ENCODE results near the gene CRX. TPM values are rescaled to one million over a fixed set of nuclear protein-coding genes. Genes with fewer than 3 reads are reported as not detected.

CRX gene
- total and polyA plus RNA-seq, 4 donors = 0.04 TPM; not detected in 3

DNA sequence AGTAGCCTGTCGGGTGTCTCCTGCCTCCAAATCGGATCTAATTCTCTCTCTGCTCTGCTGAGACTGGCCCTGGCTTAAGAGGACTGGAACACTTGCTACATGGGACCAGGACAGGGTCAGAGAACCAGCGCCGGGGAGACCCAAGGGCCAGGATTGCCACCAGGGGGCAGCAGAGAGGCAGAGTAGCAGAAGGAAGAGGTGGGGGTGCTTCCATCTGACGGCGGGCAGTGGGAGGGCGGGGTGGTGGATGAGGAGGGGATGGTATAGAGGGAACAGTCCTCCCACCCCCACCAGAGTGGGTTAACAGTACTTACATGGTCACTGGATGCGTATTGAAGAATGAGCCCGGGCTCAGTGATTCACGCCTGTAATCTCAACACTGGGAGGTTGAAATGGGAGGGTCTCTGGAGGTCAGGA is 31.3 kb upstream of the CRX start (continued):
- TF ChIP-seq, protein P1, sequence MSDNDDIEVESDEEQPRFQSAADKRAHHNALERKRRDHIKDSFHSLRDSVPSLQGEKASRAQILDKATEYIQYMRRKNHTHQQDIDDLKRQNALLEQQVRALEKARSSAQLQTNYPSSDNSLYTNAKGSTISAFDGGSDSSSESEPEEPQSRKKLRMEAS (IDR thresholded peaks at IDR 0.05) = no peak

DNA sequence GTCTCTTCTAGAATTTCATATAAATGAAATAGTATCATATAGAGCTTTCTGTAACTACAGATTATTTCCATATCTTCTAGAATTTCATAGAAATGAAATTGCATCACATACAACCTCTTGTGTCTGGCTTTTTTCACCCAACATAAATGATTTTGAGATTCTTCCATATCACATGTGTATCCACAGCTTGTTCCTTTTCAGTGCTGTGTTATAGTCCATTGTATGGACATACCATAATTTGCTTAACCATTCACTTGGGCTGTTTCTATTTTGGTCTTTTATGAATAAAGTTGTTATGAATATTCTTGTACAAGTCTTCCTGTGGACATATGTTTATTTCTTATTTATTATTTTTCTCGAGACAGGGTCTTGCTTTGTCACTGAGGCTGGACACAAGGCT is 29.1 kb upstream of the CRX start:
- Histone ChIP-seq H3K27ac (ENCODE audit: low read depth in 1 of 2, low read length in 2 of 2) (no peak overlapping the region), H3K36me3 (ENCODE audit: control insufficient read depth in 4 of 4, insufficient read depth in 3 of 4, low read depth in 1 of 4, low read length in 3 of 4) (peaks cover 0 to 1% (median 0%) of the 10 kb centered on the region in 4 donors), H3K9me3 (ENCODE audit: control insufficient read depth in 4 of 4, low read length in 3 of 4) (no peaks in the 10 kb centered on the region), H3K4me3 (ENCODE audit: low read depth in 1 of 3, low read length in 3 of 3) (no peak overlapping the region), H3K9ac (ENCODE audit: low read depth in 1 of 2, low read length in 2 of 2) (no peak overlapping the region), H3K27me3 (ENCODE audit: control insufficient read depth in 4 of 4, insufficient read depth in 4 of 4, low read length in 3 of 4) (no peaks in the 10 kb centered on the region), H3K4me1 (ENCODE audit: control insufficient read depth in 4 of 4, insufficient read depth in 4 of 4, low read length in 3 of 4) (peaks cover 0 to 3% (median 0%) of the 10 kb centered on the region in 4 donors)
- 90% methylated on average over 1 of the region's 1 CpG for WGBS
- no peak for DNase-seq (ENCODE audit: low spot score)
- TF ChIP-seq GABPA (IDR thresholded peaks at IDR 0.05 in 1 of 2, conservative IDR thresholded peaks at IDR 0.05 in 1 of 2) = no peak
- no peak for TF ChIP-seq HNF4G (IDR thresholded peaks at IDR 0.05)
- TF ChIP-seq FOXA1 (IDR thresholded peaks at IDR 0.05) = no peak
- TF ChIP-seq JUND (IDR thresholded peaks at IDR 0.05) = no peak
- TF ChIP-seq, protein P2, sequence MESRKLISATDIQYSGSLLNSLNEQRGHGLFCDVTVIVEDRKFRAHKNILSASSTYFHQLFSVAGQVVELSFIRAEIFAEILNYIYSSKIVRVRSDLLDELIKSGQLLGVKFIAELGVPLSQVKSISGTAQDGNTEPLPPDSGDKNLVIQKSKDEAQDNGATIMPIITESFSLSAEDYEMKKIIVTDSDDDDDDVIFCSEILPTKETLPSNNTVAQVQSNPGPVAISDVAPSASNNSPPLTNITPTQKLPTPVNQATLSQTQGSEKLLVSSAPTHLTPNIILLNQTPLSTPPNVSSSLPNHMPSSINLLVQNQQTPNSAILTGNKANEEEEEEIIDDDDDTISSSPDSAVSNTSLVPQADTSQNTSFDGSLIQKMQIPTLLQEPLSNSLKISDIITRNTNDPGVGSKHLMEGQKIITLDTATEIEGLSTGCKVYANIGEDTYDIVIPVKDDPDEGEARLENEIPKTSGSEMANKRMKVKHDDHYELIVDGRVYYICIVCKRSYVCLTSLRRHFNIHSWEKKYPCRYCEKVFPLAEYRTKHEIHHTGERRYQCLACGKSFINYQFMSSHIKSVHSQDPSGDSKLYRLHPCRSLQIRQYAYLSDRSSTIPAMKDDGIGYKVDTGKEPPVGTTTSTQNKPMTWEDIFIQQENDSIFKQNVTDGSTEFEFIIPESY (IDR thresholded peaks at IDR 0.05) = no peak
- TF ChIP-seq, protein P3, sequence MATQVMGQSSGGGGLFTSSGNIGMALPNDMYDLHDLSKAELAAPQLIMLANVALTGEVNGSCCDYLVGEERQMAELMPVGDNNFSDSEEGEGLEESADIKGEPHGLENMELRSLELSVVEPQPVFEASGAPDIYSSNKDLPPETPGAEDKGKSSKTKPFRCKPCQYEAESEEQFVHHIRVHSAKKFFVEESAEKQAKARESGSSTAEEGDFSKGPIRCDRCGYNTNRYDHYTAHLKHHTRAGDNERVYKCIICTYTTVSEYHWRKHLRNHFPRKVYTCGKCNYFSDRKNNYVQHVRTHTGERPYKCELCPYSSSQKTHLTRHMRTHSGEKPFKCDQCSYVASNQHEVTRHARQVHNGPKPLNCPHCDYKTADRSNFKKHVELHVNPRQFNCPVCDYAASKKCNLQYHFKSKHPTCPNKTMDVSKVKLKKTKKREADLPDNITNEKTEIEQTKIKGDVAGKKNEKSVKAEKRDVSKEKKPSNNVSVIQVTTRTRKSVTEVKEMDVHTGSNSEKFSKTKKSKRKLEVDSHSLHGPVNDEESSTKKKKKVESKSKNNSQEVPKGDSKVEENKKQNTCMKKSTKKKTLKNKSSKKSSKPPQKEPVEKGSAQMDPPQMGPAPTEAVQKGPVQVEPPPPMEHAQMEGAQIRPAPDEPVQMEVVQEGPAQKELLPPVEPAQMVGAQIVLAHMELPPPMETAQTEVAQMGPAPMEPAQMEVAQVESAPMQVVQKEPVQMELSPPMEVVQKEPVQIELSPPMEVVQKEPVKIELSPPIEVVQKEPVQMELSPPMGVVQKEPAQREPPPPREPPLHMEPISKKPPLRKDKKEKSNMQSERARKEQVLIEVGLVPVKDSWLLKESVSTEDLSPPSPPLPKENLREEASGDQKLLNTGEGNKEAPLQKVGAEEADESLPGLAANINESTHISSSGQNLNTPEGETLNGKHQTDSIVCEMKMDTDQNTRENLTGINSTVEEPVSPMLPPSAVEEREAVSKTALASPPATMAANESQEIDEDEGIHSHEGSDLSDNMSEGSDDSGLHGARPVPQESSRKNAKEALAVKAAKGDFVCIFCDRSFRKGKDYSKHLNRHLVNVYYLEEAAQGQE (IDR thresholded peaks at IDR 0.05) = no peak
- no peak for TF ChIP-seq RXRA (IDR thresholded peaks at IDR 0.05)
- TF ChIP-seq RAD21 (IDR thresholded peaks at IDR 0.05) = no peak
- no peak for TF ChIP-seq FOXA2 (IDR thresholded peaks at IDR 0.05)
- no peak for TF ChIP-seq HNF4A (conservative IDR thresholded peaks at IDR 0.05)
- TF ChIP-seq YY1 (IDR thresholded peaks at IDR 0.05) = no peak
- TF ChIP-seq NR2F2 (IDR thresholded peaks at IDR 0.05) = no peak
- no peak for TF ChIP-seq EGR1 (IDR thresholded peaks at IDR 0.05; ENCODE audit: low read depth in 2 of 2)
- TF ChIP-seq, protein P4, sequence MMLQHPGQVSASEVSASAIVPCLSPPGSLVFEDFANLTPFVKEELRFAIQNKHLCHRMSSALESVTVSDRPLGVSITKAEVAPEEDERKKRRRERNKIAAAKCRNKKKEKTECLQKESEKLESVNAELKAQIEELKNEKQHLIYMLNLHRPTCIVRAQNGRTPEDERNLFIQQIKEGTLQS (IDR thresholded peaks at IDR 0.05) = no peak
- TF ChIP-seq, protein P1 (IDR thresholded peaks at IDR 0.05) = no peak

DNA sequence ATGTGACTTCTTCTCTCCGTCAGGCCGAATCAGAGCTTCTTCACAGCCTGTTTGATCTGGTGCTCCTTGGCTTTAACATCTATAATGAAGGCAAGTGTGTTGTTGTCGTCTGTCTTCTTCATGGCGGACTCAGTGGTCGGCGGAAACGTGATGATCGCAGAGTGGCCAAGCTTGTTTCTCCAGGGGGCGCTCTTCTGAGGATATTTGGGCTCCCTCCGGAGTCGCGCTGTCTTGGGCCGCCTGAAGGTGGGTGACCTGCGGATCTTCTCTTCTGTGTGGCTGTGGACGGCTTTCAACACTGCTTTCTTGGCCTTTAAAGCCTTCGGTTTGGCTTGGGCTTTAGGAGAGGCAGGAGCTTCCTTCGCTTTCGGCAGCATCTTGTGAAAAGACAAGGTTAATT is 27.2 kb upstream of the CRX start:
- Histone ChIP-seq H3K27me3 (ENCODE audit: control insufficient read depth in 4 of 4, insufficient read depth in 4 of 4, low read length in 3 of 4) (no peaks in the 10 kb centered on the region), H3K36me3 (ENCODE audit: control insufficient read depth in 4 of 4, insufficient read depth in 3 of 4, low read depth in 1 of 4, low read length in 3 of 4) (no peaks in the 10 kb centered on the region), H3K9ac (ENCODE audit: low read depth in 1 of 2, low read length in 2 of 2) (no peak overlapping the region), H3K4me3 (ENCODE audit: low read depth in 1 of 3, low read length in 3 of 3) (no peak overlapping the region), H3K4me1 (ENCODE audit: control insufficient read depth in 4 of 4, insufficient read depth in 4 of 4, low read length in 3 of 4) (peaks cover 0 to 3% (median 0%) of the 10 kb centered on the region in 4 donors), H3K9me3 (ENCODE audit: control insufficient read depth in 4 of 4, low read length in 3 of 4) (no peaks in the 10 kb centered on the region), H3K27ac (ENCODE audit: low read depth in 1 of 2, low read length in 2 of 2) (no peak overlapping the region)
- 80% methylated on average over 18 of the region's 18 CpGs for WGBS
- DNase-seq (ENCODE audit: low spot score) = no peak
- TF ChIP-seq TAF1 (conservative IDR thresholded peaks at IDR 0.05) (no peak), HNF4G (IDR thresholded peaks at IDR 0.05) (no peak), RAD21 (IDR thresholded peaks at IDR 0.05) (no peak), NR2F2 (IDR thresholded peaks at IDR 0.05) (no peak), YY1 (IDR thresholded peaks at IDR 0.05) (no peak), JUND (IDR thresholded peaks at IDR 0.05) (no peak), RXRA (IDR thresholded peaks at IDR 0.05) (no peak), FOXA1 (IDR thresholded peaks at IDR 0.05) (no peak), FOXA2 (IDR thresholded peaks at IDR 0.05) (no peak), EGR1 (IDR thresholded peaks at IDR 0.05; ENCODE audit: low read depth in 2 of 2) (no peak)
- TF ChIP-seq, protein P2 (IDR thresholded peaks at IDR 0.05) = no peak
- TF ChIP-seq, protein P4 (IDR thresholded peaks at IDR 0.05) = no peak
- TF ChIP-seq, protein P5, sequence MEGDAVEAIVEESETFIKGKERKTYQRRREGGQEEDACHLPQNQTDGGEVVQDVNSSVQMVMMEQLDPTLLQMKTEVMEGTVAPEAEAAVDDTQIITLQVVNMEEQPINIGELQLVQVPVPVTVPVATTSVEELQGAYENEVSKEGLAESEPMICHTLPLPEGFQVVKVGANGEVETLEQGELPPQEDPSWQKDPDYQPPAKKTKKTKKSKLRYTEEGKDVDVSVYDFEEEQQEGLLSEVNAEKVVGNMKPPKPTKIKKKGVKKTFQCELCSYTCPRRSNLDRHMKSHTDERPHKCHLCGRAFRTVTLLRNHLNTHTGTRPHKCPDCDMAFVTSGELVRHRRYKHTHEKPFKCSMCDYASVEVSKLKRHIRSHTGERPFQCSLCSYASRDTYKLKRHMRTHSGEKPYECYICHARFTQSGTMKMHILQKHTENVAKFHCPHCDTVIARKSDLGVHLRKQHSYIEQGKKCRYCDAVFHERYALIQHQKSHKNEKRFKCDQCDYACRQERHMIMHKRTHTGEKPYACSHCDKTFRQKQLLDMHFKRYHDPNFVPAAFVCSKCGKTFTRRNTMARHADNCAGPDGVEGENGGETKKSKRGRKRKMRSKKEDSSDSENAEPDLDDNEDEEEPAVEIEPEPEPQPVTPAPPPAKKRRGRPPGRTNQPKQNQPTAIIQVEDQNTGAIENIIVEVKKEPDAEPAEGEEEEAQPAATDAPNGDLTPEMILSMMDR (IDR thresholded peaks at IDR 0.05; ENCODE audit: low read depth, low read length, missing input control) = no peak
